HepG2 (cell line): Measurements from ENCODE around the gene PDP2. TPM values are rescaled to one million over a fixed set of nuclear protein-coding genes. Genes with fewer than 3 reads are reported as not detected.

Experiments
- ATAC-seq: fragments of 200-7000 bp; cut with Tn5 transposase; 3 replicates; pipeline ENCODE4 v1.9.1; 2020; ENCODE audit warnings: mild to moderate bottlenecking, moderate library complexity
- BruUV-seq: library from RNA; stranded (reverse); fragments of 400-500 nt; replicated peaks from 2 replicates; lab custom pipeline; 2021; lab: Mats Ljungman, UMichigan
- CTCF ChIA-PET: fragments of 300-600 bp; formaldehyde crosslinking; extraction: SDS; loops from one replicate; lab custom pipeline; 2021; ENCODE audit warnings: low total read pairs, inconsistent platforms, low intra/inter-chr PET ratio; lab: Yijun Ruan, JAX
- POLR2A ChIA-PET: fragments of 350-600 bp; sonication (Branson Sonifier 250); formaldehyde crosslinking; loops from one replicate; lab custom pipeline; 2020; ENCODE audit warnings: antibody characterized with exemption, inconsistent platforms; lab: Yijun Ruan, JAX
- DNase-seq: peaks from one replicate; pipeline ENCODE4 v3.0.0-alpha.2; 2015; ENCODE audit warnings: low spot score
- FAIRE-seq: peaks from 3 replicates; lab custom pipeline; 2011; peaks lifted over from hg19 to GRCh38; lab: Jason Lieb, UNC
- H2AFZ ChIP-seq: one replicate; pipeline ENCODE4 v1.6.1; 2011; ENCODE audit warnings: low read length, inconsistent platforms
- H3K27ac ChIP-seq: fragments of 300-600 bp; 3 replicates; pipeline ENCODE4 v1.8.0; 2011; ENCODE audit warnings: mixed run types, mild to moderate bottlenecking, mixed read lengths, low read length, inconsistent platforms; ENCODE audit not compliant: insufficient read depth; ENCODE audit errors: extremely low read length
- H3K27me3 ChIP-seq, 2 experiments: fragments of 200-600 bp in 1 of 2; 2 replicates in 1 of 2; 3 replicates in 1 of 2; pipeline versions ENCODE4 v1.6.0 to v1.8.0; 2011; ENCODE audit warnings: low read length in 2 of 2, mild to moderate bottlenecking in 2 of 2, moderate library complexity in 2 of 2, inconsistent platforms in 1 of 2; ENCODE audit not compliant: insufficient read depth in 2 of 2, control insufficient read depth in 1 of 2
- H3K36me3 ChIP-seq, 2 experiments: fragments of 200-600 bp in 1 of 2; replicated peaks in 1 of 2; 2 replicates in 1 of 2; 3 replicates in 1 of 2; pipeline versions ENCODE4 v1.5.1 to v1.8.0; 2011; ENCODE audit warnings: low read length in 2 of 2, inconsistent platforms in 1 of 2; ENCODE audit not compliant: insufficient read depth in 2 of 2, control insufficient read depth in 1 of 2
- H3K4me1 ChIP-seq: 2 replicates; pipeline ENCODE4 v1.5.1; 2012; ENCODE audit warnings: low read length, inconsistent platforms; ENCODE audit not compliant: insufficient read depth
- H3K4me2 ChIP-seq: 2 replicates; pipeline ENCODE4 v1.6.0; 2011; ENCODE audit warnings: low read depth, low read length, inconsistent platforms
- H3K4me3 ChIP-seq, 3 experiments: fragments of 200-600 bp in 1 of 3; sonication (generic), shearing (Covaris generic) in 1 of 3; replicated peaks in 1 of 3; 2 replicates each; pipeline ENCODE4 v1.5.1; 2011 to 2016; ENCODE audit warnings: low read length in 3 of 3, inconsistent platforms in 2 of 3, low read depth in 2 of 3, mild to moderate bottlenecking in 2 of 3, control low read depth in 1 of 3, mixed read lengths in 1 of 3; ENCODE audit not compliant: insufficient read depth in 1 of 3
- H3K79me2 ChIP-seq: one replicate; pipeline ENCODE4 v1.6.1; 2011; ENCODE audit warnings: low read length, inconsistent platforms; ENCODE audit not compliant: insufficient read depth
- H3K9ac ChIP-seq: 2 replicates; pipeline ENCODE4 v1.6.0; 2011; ENCODE audit warnings: mild to moderate bottlenecking, low read depth, low read length, inconsistent platforms; ENCODE audit not compliant: insufficient read depth
- H3K9me3 ChIP-seq: 2 replicates; pipeline ENCODE4 v1.5.1; 2012; ENCODE audit warnings: mild to moderate bottlenecking, low read length
- H4K20me1 ChIP-seq: 2 replicates; pipeline ENCODE4 v1.6.0; 2011; ENCODE audit warnings: inconsistent platforms, mild to moderate bottlenecking, low read length, moderate library complexity; ENCODE audit not compliant: insufficient read depth
- CEBPB ChIP-seq: IDR thresholded peaks from 2 replicates; pipeline ENCODE4 v1.6.1; 2011; ENCODE audit warnings: low read depth, low read length, improper control_type of control experiment, borderline replicate concordance
- CREB1 ChIP-seq, 2 experiments: fragments of 450-650 bp in 1 of 2; IDR thresholded peaks; 2 replicates each; pipeline ENCODE4 v1.6.1; 2016 to 2017; ENCODE audit warnings: control low read depth in 1 of 2, mild to moderate bottlenecking in 1 of 2, missing compliant biosample characterization in 1 of 2, missing genetic modification characterization in 1 of 2
- DMTF1 ChIP-seq: sonication (generic); formaldehyde crosslinking; IDR thresholded peaks from 2 replicates; pipeline ENCODE4 v1.4.0; 2020; ENCODE audit warnings: mild to moderate bottlenecking, missing genetic modification reagents
- EHMT2 ChIP-seq: fragments of 200-600 bp; sonication (generic); IDR thresholded peaks from 2 replicates; pipeline ENCODE4 v1.7.0; 2017; ENCODE audit warnings: antibody characterized with exemption, low read depth, low read length, borderline replicate concordance
- FOXA3 ChIP-seq: IDR thresholded peaks from 2 replicates; pipeline ENCODE4 v1.6.1; 2016; ENCODE audit warnings: missing genetic modification reagents, missing compliant biosample characterization
- HNF4A ChIP-seq: sonication (generic); formaldehyde crosslinking; IDR thresholded peaks from 2 replicates; pipeline ENCODE4 v1.4.0; 2020; ENCODE audit warnings: missing genetic modification reagents
- KDM2A ChIP-seq: sonication (generic); formaldehyde crosslinking; IDR thresholded peaks from 2 replicates; pipeline ENCODE4 v1.4.0; 2020; ENCODE audit warnings: low read depth, missing genetic modification reagents, borderline replicate concordance
- RAD21 ChIP-seq: fragments of 450-650 bp; formaldehyde crosslinking; IDR thresholded peaks from 2 replicates; pipeline ENCODE4 v1.5.0; 2020; ENCODE audit warnings: mild to moderate bottlenecking
- SNRNP70 ChIP-seq: fragments of 200-400 bp; formaldehyde crosslinking; IDR thresholded peaks from 2 replicates; pipeline ENCODE4 v1.6.1; 2017; ENCODE audit warnings: mild to moderate bottlenecking, low read depth, low read length, moderate library complexity
- SSRP1 ChIP-seq: IDR thresholded peaks from 2 replicates; pipeline ENCODE4 v1.6.1; 2016; ENCODE audit warnings: control low read depth
- SYNCRIP ChIP-seq: fragments of 200-400 bp; formaldehyde crosslinking; IDR thresholded peaks from 2 replicates; pipeline ENCODE4 v1.6.1; 2018; ENCODE audit warnings: mild to moderate bottlenecking, low read depth, low read length; ENCODE audit not compliant: insufficient read depth
- U2AF2 ChIP-seq: fragments of 200-400 bp; formaldehyde crosslinking; IDR thresholded peaks from 2 replicates; pipeline ENCODE4 v1.6.1; 2017; ENCODE audit warnings: low read depth, mild to moderate bottlenecking, low read length
- YEATS4 ChIP-seq: sonication (generic); formaldehyde crosslinking; IDR thresholded peaks from 2 replicates; pipeline ENCODE4 v1.4.0; 2020; ENCODE audit warnings: missing genetic modification reagents, borderline replicate concordance
- ZNF549 ChIP-seq: sonication (generic); formaldehyde crosslinking; IDR thresholded peaks from 2 replicates; pipeline ENCODE4 v1.5.0; 2020; ENCODE audit warnings: missing genetic modification reagents
- ZNF747 ChIP-seq: sonication (generic); formaldehyde crosslinking; IDR thresholded peaks from 2 replicates; pipeline ENCODE4 v1.8.1; 2023; ENCODE audit warnings: missing genetic modification reagents, mild to moderate bottlenecking, borderline replicate concordance
- ZNF800 ChIP-seq: sonication (generic); formaldehyde crosslinking; IDR thresholded peaks from 2 replicates; pipeline ENCODE4 v1.4.0; 2020; ENCODE audit warnings: missing genetic modification reagents
- WGBS: methylation state at CpG from one replicate; pipeline ENCODE4 v1.1.6; 2017; ENCODE audit warnings: low lambda C conversion rate; 5-methylcytosine and 5-hydroxymethylcytosine counted together
- in situ Hi-C: cut with HindIII; loops from 2 replicates; pipeline ENCODE4 v1.10.0; 2017; ENCODE audit warnings: low pct_unique_long_range_greater_than_20kb; ENCODE audit not compliant: extremely low pct_ligation_motif_present
- intact Hi-C: fragments of 100-400 bp; cut with micrococcal nuclease; formaldehyde crosslinking; loops from one replicate; pipeline ENCODE4 v1.10.0; 2022; ENCODE audit not compliant: unreplicated experiment
- polyA plus RNA-seq, 8 experiments: library from polyadenylated mRNA; depleted of rRNA in 3 of 8; stranded (reverse) in 7 of 8; unstranded in 1 of 8; fragments of >200 nt; fragmentation: Illumina TruSeq in 4 of 8; extraction: Trizol in 4 of 8; gene quantifications; 2 replicates each; pipeline versions ENCODE4 v1.2.1 to v1.2.3, GENCODE V29; 2011 to 2016; ENCODE audit warnings: low read depth in 4 of 8, missing spikeins in 1 of 8, mixed read lengths in 1 of 8; ENCODE audit not compliant: insufficient read depth in 1 of 8
- total RNA-seq, 5 experiments: library from RNA; depleted of rRNA; stranded (reverse); fragments of >200 nt; fragmentation: Illumina TruSeq; extraction: Trizol; gene quantifications; 2 replicates each; pipeline ENCODE4 v1.2.3, GENCODE V29; 2016; ENCODE audit warnings: low read depth in 1 of 5
- TF ChIP-seq, protein P1 (sequence below): IDR thresholded peaks from 2 replicates; pipeline ENCODE4 v1.6.1; 2016; ENCODE audit warnings: missing compliant biosample characterization, missing genetic modification reagents, borderline replicate concordance
- TF ChIP-seq, protein P2 (sequence below): sonication (generic); formaldehyde crosslinking; IDR thresholded peaks from 2 replicates; pipeline ENCODE4 v1.5.0; 2020; ENCODE audit warnings: mild to moderate bottlenecking, missing genetic modification reagents

PDP2 gene
- total and polyA plus RNA-seq, 2 of the 13 experiments (the other 11 are each of a cell fraction or from before 2014, with no cell fraction given) = 12.8 to 15.8 TPM

- no peak overlapping the region for H3K9ac ChIP-seq
- CTCF ChIA-PET = no interaction called here
- TF ChIP-seq ZNF747 (no peak), HNF4A (CRISPR knock-in tag) (no peak), CEBPB (no peak), FOXA3 (CRISPR knock-in tag) (no peak), EHMT2 (no peak), U2AF2 (no peak), RAD21 (CRISPR knock-in tag) (no peak), SNRNP70 (no peak), ZNF549 (CRISPR knock-in tag) (no peak), SSRP1 (CRISPR knock-in tag) (no peak), ZNF800 (CRISPR knock-in tag) (no peak), YEATS4 (CRISPR knock-in tag) (no peak), CREB1 (IDR thresholded peaks at IDR 0.05) (no peak), CREB1 (CRISPR knock-in tag; IDR thresholded peaks at IDR 0.05) (no peak), SYNCRIP (no peak), KDM2A (CRISPR knock-in tag) (no peak), DMTF1 (no peak)
- TF ChIP-seq, protein P1, sequence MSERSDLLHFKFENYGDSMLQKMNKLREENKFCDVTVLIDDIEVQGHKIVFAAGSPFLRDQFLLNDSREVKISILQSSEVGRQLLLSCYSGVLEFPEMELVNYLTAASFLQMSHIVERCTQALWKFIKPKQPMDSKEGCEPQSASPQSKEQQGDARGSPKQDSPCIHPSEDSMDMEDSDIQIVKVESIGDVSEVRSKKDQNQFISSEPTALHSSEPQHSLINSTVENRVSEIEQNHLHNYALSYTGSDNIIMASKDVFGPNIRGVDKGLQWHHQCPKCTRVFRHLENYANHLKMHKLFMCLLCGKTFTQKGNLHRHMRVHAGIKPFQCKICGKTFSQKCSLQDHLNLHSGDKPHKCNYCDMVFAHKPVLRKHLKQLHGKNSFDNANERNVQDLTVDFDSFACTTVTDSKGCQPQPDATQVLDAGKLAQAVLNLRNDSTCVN = no peak
- TF ChIP-seq, protein P2, sequence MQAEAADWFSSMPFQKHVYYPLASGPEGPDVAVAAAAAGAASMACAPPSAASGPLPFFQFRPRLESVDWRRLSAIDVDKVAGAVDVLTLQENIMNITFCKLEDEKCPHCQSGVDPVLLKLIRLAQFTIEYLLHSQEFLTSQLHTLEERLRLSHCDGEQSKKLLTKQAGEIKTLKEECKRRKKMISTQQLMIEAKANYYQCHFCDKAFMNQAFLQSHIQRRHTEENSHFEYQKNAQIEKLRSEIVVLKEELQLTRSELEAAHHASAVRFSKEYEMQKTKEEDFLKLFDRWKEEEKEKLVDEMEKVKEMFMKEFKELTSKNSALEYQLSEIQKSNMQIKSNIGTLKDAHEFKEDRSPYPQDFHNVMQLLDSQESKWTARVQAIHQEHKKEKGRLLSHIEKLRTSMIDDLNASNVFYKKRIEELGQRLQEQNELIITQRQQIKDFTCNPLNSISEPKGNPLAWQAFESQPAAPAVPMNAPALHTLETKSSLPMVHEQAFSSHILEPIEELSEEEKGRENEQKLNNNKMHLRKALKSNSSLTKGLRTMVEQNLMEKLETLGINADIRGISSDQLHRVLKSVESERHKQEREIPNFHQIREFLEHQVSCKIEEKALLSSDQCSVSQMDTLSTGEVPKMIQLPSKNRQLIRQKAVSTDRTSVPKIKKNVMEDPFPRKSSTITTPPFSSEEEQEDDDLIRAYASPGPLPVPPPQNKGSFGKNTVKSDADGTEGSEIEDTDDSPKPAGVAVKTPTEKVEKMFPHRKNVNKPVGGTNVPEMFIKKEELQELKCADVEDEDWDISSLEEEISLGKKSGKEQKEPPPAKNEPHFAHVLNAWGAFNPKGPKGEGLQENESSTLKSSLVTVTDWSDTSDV (CRISPR knock-in tag) = no peak
These were observed 21.3 kb downstream of the PDP2 start for GRCh38 chr16:66901626-66902025.

More at GRCh38 chr16:66901626-66902025, 21.3 kb downstream of the PDP2 start:
- Histone ChIP-seq H3K9me3 (no peaks in the 10 kb centered on the region), H4K20me1 (no peaks in the 10 kb centered on the region), H3K36me3 (no peaks in the 10 kb centered on the region), H3K79me2 (no peaks in the 10 kb centered on the region), H2AFZ (no peak overlapping the region), H3K4me3 (no peak overlapping the region), H3K4me2 (no peak overlapping the region), H3K27me3 (no peaks in the 10 kb centered on the region), H3K4me1 (peaks cover 90% of the 10 kb centered on the region), H3K27ac (no peak overlapping the region)
- in situ Hi-C loops = loop anchor here (5.0 kb wide), 1 partner anchor 36 kb away; the partner anchor contains the start of gene CES2
- intact Hi-C loops = no loop called here
- DNase-seq (no peak), FAIRE-seq (no peak), ATAC-seq (no peak)
- POLR2A ChIA-PET = interaction anchor here (1.0 to 10.3 kb wide), 5 partner anchors 9 to 29 kb away, joined by 3 to 86 read pairs (median 12); partner anchors contain the start of genes CDH16 and PDP2
- no TSS peak for BruUV-seq
- 78% methylated on average over 9 of the region's 10 CpGs for WGBS
